GM23248 (cell line): ENCODE data around the gene GNAL. TPM values are rescaled to one million over a fixed set of nuclear protein-coding genes. Genes with fewer than 3 reads are reported as not detected.
"Not testable (repeated sequence)": the region's sequence is repeated elsewhere in the genome, so short reads cannot be mapped to it uniquely, and the experiment has no call there.

Experiments
- DNase-seq: peaks from one replicate; pipeline ENCODE4 v3.0.0-alpha.2; 2015
- H2AFZ ChIP-seq: fragments of 200-600 bp; sonication (generic); 2 replicates; pipeline ENCODE4 v1.6.1; 2016; ENCODE audit warnings: antibody characterized with exemption
- H3F3A ChIP-seq: fragments of 200-600 bp; sonication (generic); 2 replicates; pipeline ENCODE4 v1.6.1; 2016; ENCODE audit warnings: mild to moderate bottlenecking, antibody characterized with exemption, mixed run types; ENCODE audit not compliant: insufficient read depth
- H3K27ac ChIP-seq: fragments of 200-600 bp; sonication (generic); 2 replicates; pipeline ENCODE4 v1.5.1; 2016; ENCODE audit warnings: mild to moderate bottlenecking
- H3K27me3 ChIP-seq: fragments of 200-600 bp; sonication (generic); replicated peaks from 2 replicates; pipeline ENCODE4 v1.6.1; 2016; ENCODE audit warnings: mild to moderate bottlenecking; ENCODE audit not compliant: insufficient read depth
- H3K36me3 ChIP-seq: fragments of 200-600 bp; sonication (generic); 2 replicates; pipeline ENCODE4 v1.6.1; 2016; ENCODE audit warnings: low read depth, mild to moderate bottlenecking
- H3K4me1 ChIP-seq: fragments of 200-600 bp; sonication (generic); 2 replicates; pipeline ENCODE4 v1.6.1; 2016; ENCODE audit warnings: mild to moderate bottlenecking; ENCODE audit not compliant: insufficient read depth
- H3K4me2 ChIP-seq: fragments of 200-600 bp; sonication (generic); one replicate; pipeline ENCODE4 v1.6.1; 2016; ENCODE audit warnings: mild to moderate bottlenecking; ENCODE audit not compliant: unreplicated experiment
- H3K4me3 ChIP-seq: fragments of 200-600 bp; sonication (generic); 2 replicates; pipeline ENCODE4 v1.5.1; 2016; ENCODE audit warnings: mild to moderate bottlenecking
- H3K79me2 ChIP-seq: fragments of 200-600 bp; sonication (generic); 2 replicates; pipeline ENCODE4 v1.6.1; 2016; ENCODE audit warnings: mild to moderate bottlenecking; ENCODE audit not compliant: insufficient read depth
- H3K9ac ChIP-seq: fragments of 200-600 bp; sonication (generic); 2 replicates; pipeline ENCODE4 v1.6.1; 2016; ENCODE audit warnings: mild to moderate bottlenecking
- H3K9me2 ChIP-seq: fragments of 200-600 bp; sonication (generic); 2 replicates; pipeline ENCODE4 v1.6.1; 2016; ENCODE audit warnings: mixed run types, mild to moderate bottlenecking, moderate library complexity; ENCODE audit not compliant: insufficient read depth
- H3K9me3 ChIP-seq: fragments of 200-600 bp; sonication (generic); one replicate; pipeline ENCODE4 v1.6.1; 2017; ENCODE audit warnings: low read depth
- H4K20me1 ChIP-seq: fragments of 200-600 bp; sonication (generic); 2 replicates; pipeline ENCODE4 v1.6.0; 2016; ENCODE audit not compliant: insufficient read depth
- EZH2 ChIP-seq: fragments of 200-600 bp; sonication (generic); IDR thresholded peaks from 2 replicates; pipeline ENCODE4 v1.6.1; 2018; ENCODE audit warnings: antibody characterized with exemption, mild to moderate bottlenecking; ENCODE audit not compliant: insufficient read depth, poor library complexity, severe bottlenecking
- EZH2phosphoT487 ChIP-seq: fragments of 200-600 bp; sonication (generic); IDR thresholded peaks from 2 replicates; pipeline ENCODE4 v1.6.1; 2018; ENCODE audit warnings: antibody characterized with exemption, moderate library complexity, mild to moderate bottlenecking, low read depth; ENCODE audit not compliant: insufficient read depth
- WGBS, 2 experiments: methylation state at CpG; one replicate each; pipeline ENCODE4 v1.1.6; 2015 to 2017; ENCODE audit warnings: low lambda C conversion rate in 2 of 2, low coverage in 1 of 2; ENCODE audit errors: missing lambda C conversion rate in 2 of 2; 5-methylcytosine and 5-hydroxymethylcytosine counted together
- in situ Hi-C: fragments of 300-500 bp; cut with MboI; formaldehyde crosslinking; loops from 2 replicates; pipeline ENCODE4 v1.15.0; 2020
- polyA plus RNA-seq: library from polyadenylated mRNA; unstranded; fragments of >200 nt; fragmentation: Nextera tagmentation; extraction: Ambion mirVana; gene quantifications from 2 replicates; pipeline ENCODE4 v1.2.1, GENCODE V29; 2016
- total RNA-seq: library from RNA; depleted of rRNA; stranded (reverse); fragments of >200 nt; shearing (Covaris generic); gene quantifications from 2 replicates; pipeline ENCODE4 v1.2.3, GENCODE V29; 2014; rRNA removed

GNAL gene
- 0.25 and 3.0 TPM in 2 replicates for total RNA-seq
- polyA plus RNA-seq, result 0.16 and 0.19 TPM in 2 replicates

DNA sequence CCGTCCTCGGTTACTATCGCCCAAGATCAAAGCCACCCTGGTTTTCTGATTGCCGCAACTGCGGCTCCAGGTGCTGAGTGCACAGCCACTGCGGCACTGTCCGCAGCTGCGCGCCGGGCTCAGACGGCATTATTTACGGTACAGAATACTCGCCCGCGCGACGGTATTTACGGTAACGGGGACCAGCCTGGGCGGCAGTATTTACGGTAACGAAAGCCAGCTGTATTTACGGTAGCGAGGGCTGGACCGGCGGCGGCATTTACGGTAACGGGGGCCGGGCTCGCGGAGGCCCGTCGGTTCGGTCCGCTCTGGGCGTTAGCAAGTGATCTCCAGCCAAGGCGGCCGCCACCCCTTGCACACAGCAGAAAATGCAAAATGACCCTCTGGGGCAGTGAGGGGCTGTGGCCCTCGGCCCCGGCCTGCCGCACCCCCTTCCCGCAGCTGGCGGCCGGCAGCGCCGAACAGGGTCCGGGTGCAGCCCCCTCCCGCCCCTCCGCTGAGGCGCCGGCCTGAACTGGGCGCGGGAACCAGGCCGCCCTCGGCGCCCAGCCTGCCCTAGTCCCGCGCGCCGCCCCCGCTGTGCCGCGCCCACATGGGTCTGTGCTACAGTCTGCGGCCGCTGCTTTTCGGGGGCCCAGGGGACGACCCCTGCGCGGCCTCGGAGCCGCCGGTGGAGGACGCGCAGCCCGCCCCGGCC is at the start of gene GNAL:
GNAL (plus strand) TSS at position 293 of the 697 bp plus-strand sequence; CDS start at position 593, 300 bp downstream.
- DNase-seq, result peak; percentile 84
- peak within 1 kb of the TSS; percentile 69 for H3K4me2 ChIP-seq
- H3K27me3 ChIP-seq, result peaks cover 27% of the 10 kb centered on the region; the same call in 1 of the 2 replicates
- H3K9ac ChIP-seq, result no peak within 1 kb of the TSS
- H3K4me3 ChIP-seq, result peak within 1 kb of the TSS; percentile 65
- H2AFZ ChIP-seq, result peak within 1 kb of the TSS; percentile 81
- no peaks in the 10 kb centered on the region for H3K36me3 ChIP-seq
- no peaks in the 10 kb centered on the region for H3K9me2 ChIP-seq
- WGBS, 2 experiments, result 2% methylated on average over 63 to 64 of the region's 77 CpGs
- no peak within 1 kb of the TSS for H3K27ac ChIP-seq
- in situ Hi-C loops, result no loop called here
- H3K4me1 ChIP-seq, result no peaks in the 10 kb centered on the region
- H4K20me1 ChIP-seq, result no peaks in the 10 kb centered on the region
- H3K9me3 ChIP-seq, result no peaks in the 10 kb centered on the region
- TF ChIP-seq EZH2phosphoT487 (no peak), EZH2 (no peak)
- H3F3A ChIP-seq, result no peaks in the 10 kb centered on the region
- no peaks in the 10 kb centered on the region for H3K79me2 ChIP-seq

DNA sequence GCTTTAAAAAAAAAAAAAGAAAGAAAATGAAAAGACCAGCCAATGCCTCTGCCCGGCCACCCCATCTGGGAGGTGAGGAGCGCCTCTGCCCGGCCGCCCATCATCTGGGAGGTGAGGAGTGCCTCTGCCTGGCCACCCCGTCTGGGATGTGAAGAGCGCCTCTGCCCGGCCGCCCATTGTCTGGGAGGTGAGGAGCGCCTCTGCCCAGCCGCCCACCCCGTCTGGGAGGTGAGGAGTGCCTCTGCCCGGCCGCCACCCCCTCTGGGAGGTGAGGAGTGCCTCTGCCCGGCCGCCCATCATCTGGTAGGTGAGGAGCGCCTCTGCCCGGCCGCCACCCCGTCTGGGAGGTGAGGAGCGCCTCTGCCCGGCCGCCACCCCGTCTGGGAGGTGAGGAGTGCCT is 41.8 kb upstream of the GNAL start:
- H3K9me2 ChIP-seq, H4K20me1 ChIP-seq, H3K9ac ChIP-seq, H2AFZ ChIP-seq, H3K36me3 ChIP-seq, H3K4me2 ChIP-seq, H3F3A ChIP-seq, DNase-seq, in situ Hi-C loops, H3K4me1 ChIP-seq, H3K27me3 ChIP-seq, H3K79me2 ChIP-seq, H3K9me3 ChIP-seq, H3K27ac ChIP-seq, H3K4me3 ChIP-seq: not testable (repeated sequence)
- 73 to 82% methylated on average over 2 to 19 of the region's 23 CpGs for WGBS, 2 experiments

DNA sequence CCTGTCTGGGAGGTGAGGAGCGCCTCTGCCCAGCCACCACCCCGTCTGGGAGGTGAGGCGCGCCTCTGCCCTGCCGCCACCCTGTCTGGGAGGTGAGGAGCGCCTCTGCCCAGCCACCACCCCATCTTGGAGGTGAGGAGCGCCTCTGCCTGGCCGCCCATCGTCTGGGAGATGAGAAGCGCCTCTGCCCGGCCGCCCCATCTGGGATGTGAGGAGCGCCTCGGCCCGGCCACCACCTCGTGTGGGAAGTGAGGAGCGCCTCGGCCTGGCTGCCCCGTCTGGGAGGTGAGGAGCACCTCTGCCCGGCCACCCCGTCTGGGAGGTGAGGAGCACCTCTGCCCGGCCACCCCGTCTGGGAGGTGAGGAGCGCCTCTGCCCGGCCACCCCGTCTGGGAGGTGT is 41.3 kb upstream of the GNAL start:
- H3K27ac ChIP-seq, H3K36me3 ChIP-seq, H3F3A ChIP-seq, H3K27me3 ChIP-seq, DNase-seq, H3K4me2 ChIP-seq, H3K4me3 ChIP-seq, in situ Hi-C loops, H3K9me2 ChIP-seq, H3K9me3 ChIP-seq, H3K4me1 ChIP-seq, H3K9ac ChIP-seq, H4K20me1 ChIP-seq, H2AFZ ChIP-seq, H3K79me2 ChIP-seq: not testable (repeated sequence)
- WGBS, 2 experiments, result 75 to 99% methylated on average over 11 to 25 of the region's 26 CpGs

DNA sequence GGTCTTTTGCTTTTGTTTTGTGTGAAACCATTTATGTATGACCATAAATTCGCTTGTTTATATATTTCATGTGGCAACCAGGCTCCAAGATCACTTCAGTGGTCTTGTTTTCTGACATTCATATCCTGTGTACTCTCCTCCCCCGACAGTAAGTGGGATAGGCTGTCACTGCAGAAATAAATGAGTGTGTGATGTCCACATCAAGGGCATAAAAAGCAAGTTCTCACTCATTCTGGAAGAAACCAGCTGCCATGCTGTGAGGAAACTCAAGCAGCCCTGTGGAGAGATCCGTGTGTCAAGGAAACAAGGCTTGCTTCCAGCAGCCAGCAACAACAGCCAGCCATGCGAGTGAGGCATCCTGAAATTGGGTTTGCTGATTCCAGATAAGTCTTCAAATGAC is 39.2 kb upstream of the GNAL start:
- Histone ChIP-seq H3K79me2 (no peaks in the 10 kb centered on the region), H3K27ac (no peak overlapping the region), H3K4me2 (no peak overlapping the region), H3K9me2 (no peaks in the 10 kb centered on the region), H2AFZ (no peak overlapping the region), H3K27me3 (peaks cover 11% of the 10 kb centered on the region; the same call in 1 of the 2 replicates), H3K9me3 (no peaks in the 10 kb centered on the region), H3F3A (no peaks in the 10 kb centered on the region), H3K4me1 (no peaks in the 10 kb centered on the region), H3K36me3 (no peaks in the 10 kb centered on the region), H3K4me3 (no peak overlapping the region), H3K9ac (no peak overlapping the region), H4K20me1 (no peaks in the 10 kb centered on the region)
- no peak for TF ChIP-seq EZH2
- no peak for TF ChIP-seq EZH2phosphoT487
- in situ Hi-C loops, result no loop called here
- no peak for DNase-seq
- WGBS, 2 experiments, result 14 to 20% methylated on average over 4 of the region's 4 CpGs

DNA sequence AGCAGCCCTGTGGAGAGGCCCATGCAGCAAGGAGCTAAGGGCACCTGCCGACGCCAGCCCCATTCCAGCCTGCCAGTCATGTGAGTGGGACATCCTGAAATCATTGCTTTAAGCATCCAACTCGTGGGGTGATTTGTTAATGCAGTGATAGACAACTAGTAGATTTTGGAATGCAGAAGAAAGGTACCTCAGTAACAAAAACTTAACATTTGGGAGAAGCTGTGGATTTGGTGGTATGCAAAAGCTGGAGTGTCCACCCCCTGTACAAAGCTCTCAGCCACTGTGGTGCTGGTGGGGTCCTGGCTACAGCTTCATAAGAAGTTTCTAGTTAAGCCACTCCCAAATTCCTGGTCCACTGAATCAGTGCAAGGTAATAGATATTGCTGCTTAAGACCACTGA is 37.2 kb upstream of the GNAL start:
- Histone ChIP-seq H2AFZ (no peak overlapping the region), H3K9me3 (no peaks in the 10 kb centered on the region), H3K27ac (no peak overlapping the region), H3K27me3 (peaks cover 23% of the 10 kb centered on the region; the same call in 1 of the 2 replicates), H3F3A (no peaks in the 10 kb centered on the region), H3K4me1 (no peaks in the 10 kb centered on the region), H3K36me3 (no peaks in the 10 kb centered on the region), H3K9ac (no peak overlapping the region), H4K20me1 (no peaks in the 10 kb centered on the region), H3K4me3 (no peak overlapping the region), H3K79me2 (no peaks in the 10 kb centered on the region), H3K4me2 (no peak overlapping the region), H3K9me2 (no peaks in the 10 kb centered on the region)
- in situ Hi-C loops, result no loop called here
- 61% methylated on average over 3 of the region's 3 CpGs for WGBS, 2 experiments
- no peak for DNase-seq
- TF ChIP-seq EZH2 (no peak), EZH2phosphoT487 (no peak)
